Effector memory CD8-positive, alpha-beta T cell (primary cell): Measurements from ENCODE around the gene CHL1.

Experiments used
- ATAC-seq: fragments of 150-1000 bp; cut with Tn5 transposase; replicated peaks from 2 replicates; pipeline ENCODE4 v1.10.0; 2021; ENCODE audit warnings: mild to moderate bottlenecking, moderate library complexity
- DNase-seq, 3 experiments: peaks; one replicate each; pipeline ENCODE4 v3.0.0; 2021
- H3K27ac Mint-ChIP-seq, 2 donors: one replicate each; pipeline ENCODE4 v1.8.0; 2022; ENCODE audit warnings: mild to moderate bottlenecking in 2 of 2, mixed read lengths in 2 of 2, moderate library complexity in 2 of 2
- H3K27me3 Mint-ChIP-seq, 2 donors: one replicate each; pipeline ENCODE4 v1.8.0; 2022; ENCODE audit warnings: mixed read lengths in 2 of 2
- H3K36me3 Mint-ChIP-seq: one replicate; pipeline ENCODE4 v1.8.0; 2022; ENCODE audit warnings: mild to moderate bottlenecking, moderate library complexity, mixed read lengths; ENCODE audit not compliant: insufficient read depth
- H3K4me1 Mint-ChIP-seq, 2 donors: one replicate each; pipeline ENCODE4 v1.8.0; 2022; ENCODE audit warnings: low read depth in 2 of 2, mixed read lengths in 2 of 2
- H3K4me3 Mint-ChIP-seq, 2 donors: one replicate each; pipeline ENCODE4 v1.8.0; 2022; ENCODE audit warnings: mild to moderate bottlenecking in 2 of 2, mixed read lengths in 2 of 2, moderate library complexity in 2 of 2
- H3K9me3 Mint-ChIP-seq, 2 donors: one replicate each; pipeline ENCODE4 v1.8.0; 2022; ENCODE audit warnings: mixed read lengths in 2 of 2
- total RNA-seq, 9 experiments: gene quantifications; one replicate each; lab custom pipeline; 2026; lab: John Stamatoyannopoulos, UW

CHL1 gene, protein sequence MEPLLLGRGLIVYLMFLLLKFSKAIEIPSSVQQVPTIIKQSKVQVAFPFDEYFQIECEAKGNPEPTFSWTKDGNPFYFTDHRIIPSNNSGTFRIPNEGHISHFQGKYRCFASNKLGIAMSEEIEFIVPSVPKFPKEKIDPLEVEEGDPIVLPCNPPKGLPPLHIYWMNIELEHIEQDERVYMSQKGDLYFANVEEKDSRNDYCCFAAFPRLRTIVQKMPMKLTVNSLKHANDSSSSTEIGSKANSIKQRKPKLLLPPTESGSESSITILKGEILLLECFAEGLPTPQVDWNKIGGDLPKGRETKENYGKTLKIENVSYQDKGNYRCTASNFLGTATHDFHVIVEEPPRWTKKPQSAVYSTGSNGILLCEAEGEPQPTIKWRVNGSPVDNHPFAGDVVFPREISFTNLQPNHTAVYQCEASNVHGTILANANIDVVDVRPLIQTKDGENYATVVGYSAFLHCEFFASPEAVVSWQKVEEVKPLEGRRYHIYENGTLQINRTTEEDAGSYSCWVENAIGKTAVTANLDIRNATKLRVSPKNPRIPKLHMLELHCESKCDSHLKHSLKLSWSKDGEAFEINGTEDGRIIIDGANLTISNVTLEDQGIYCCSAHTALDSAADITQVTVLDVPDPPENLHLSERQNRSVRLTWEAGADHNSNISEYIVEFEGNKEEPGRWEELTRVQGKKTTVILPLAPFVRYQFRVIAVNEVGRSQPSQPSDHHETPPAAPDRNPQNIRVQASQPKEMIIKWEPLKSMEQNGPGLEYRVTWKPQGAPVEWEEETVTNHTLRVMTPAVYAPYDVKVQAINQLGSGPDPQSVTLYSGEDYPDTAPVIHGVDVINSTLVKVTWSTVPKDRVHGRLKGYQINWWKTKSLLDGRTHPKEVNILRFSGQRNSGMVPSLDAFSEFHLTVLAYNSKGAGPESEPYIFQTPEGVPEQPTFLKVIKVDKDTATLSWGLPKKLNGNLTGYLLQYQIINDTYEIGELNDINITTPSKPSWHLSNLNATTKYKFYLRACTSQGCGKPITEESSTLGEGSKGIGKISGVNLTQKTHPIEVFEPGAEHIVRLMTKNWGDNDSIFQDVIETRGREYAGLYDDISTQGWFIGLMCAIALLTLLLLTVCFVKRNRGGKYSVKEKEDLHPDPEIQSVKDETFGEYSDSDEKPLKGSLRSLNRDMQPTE (N-terminal part only)
- 0 to 0.12 (median 0) reads per million in 9 experiments for total RNA-seq

DNA sequence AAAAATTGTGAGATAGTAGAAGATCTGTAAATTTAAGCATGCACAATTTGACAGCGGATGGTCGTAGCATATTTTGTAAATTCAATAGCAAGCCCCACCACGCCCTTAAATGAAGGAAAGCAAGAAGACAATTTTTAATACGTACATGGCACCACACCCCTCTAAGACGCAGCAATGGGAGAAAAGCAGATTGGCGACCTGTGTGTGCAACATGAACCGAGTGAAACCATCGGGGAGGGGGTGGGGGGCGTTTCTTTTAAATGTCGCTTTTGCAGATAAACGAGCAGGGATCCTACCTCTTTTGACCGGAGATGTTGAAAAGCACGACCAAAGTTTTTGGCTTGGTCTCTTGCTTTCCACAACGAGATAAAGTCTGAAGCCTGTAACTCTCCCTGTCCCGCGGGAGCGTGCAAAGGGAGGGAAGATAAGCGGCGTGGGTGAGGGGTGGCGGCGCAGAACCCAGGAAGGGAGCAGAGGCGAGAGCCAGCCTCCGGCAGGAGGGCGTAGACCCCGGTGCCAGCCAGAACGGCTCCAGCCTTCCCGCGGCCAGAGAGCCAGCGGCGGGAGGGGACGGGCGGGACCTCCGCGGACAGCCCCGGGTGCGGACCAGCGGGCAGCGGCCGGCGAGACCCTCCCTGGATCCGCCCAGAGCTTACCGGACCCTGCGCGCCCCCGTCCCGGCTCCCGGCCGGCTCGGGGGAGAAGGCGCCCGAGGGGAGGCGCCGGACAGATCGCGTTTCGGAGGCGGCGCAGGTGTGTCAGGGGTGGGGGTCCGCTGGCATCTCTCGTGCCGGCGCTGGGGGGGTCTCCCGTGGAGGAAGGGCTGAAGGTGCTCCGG lies at the start of gene CHL1:
Gene CHL1, plus strand, starts transcription at position 453 of the 838 bp plus-strand sequence. CDS start 123,014 bp downstream, outside the sequence.
- Mint-ChIP-seq H3K4me3 (no peak within 1 kb of the TSS), H3K27ac (no peak within 1 kb of the TSS), H3K27me3 (peaks cover 6 to 17% of the 10 kb centered on the region in 2 donors), H3K4me1 (peaks cover 0 to 2% of the 10 kb centered on the region in 2 donors), H3K36me3 (no peaks in the 10 kb centered on the region), H3K9me3 (no peaks in the 10 kb centered on the region)
- DNase-seq (no peak), ATAC-seq (no peak)

DNA sequence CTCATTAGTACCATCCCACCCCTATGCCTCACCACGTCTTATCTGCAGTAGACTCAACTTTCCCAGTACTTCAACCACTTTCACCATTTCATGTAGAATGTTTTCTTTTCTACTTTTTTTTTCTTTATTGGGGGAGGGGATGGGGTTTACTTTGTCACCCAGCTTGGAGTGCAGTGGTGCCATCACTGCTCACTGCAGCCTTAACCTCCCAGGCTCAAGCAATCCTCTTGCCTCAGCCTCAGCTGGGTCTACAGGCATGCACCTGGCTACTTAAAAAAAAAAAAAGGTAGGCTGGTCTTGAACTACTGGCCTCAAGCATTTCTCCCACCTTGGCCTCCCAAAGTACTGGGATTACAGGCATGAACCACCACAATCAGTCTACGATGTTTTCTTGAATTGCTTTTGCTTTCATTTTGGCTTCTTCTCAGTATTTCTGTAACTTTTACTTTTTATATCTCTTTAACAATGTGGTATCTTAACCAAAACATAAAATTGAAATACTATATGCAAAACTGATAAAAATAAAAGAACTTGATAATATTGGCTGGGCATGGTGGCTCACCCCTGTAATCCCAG lies 44.9 kb upstream of the CHL1 start:
- H3K27ac Mint-ChIP-seq, result no peak overlapping the region
- peaks cover 0 to 3% of the 10 kb centered on the region in 2 donors for H3K9me3 Mint-ChIP-seq
- H3K36me3 Mint-ChIP-seq, result no peaks in the 10 kb centered on the region
- no peak overlapping the region for H3K4me3 Mint-ChIP-seq
- no peak for DNase-seq
- H3K4me1 Mint-ChIP-seq, result no peaks in the 10 kb centered on the region
- ATAC-seq, result no peak
- H3K27me3 Mint-ChIP-seq, result no peaks in the 10 kb centered on the region

DNA sequence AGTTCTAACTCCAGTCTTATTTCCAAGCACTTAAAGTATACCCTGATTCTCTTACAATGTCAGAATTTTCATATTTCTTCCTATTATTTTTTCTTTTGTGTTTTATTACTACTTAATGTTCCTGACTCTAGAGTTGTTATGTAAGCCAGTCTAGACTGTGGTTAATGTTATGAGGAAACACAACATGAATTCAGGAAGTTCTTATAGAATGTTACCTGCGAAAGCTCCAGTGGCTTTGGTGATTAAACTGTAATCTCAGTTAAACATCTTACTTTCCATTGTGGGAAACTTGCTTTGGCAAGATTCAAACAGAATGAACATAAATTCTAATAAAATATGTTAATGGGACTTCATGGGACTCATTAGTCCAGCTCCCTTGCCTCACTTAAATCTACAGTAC lies 36.6 kb upstream of the CHL1 start:
- Mint-ChIP-seq H3K27me3 (no peaks in the 10 kb centered on the region), H3K36me3 (peaks cover 3% of the 10 kb centered on the region), H3K9me3 (peaks cover 3 to 21% of the 10 kb centered on the region in 2 donors), H3K4me3 (no peak overlapping the region), H3K27ac (no peak overlapping the region), H3K4me1 (no peaks in the 10 kb centered on the region)
- ATAC-seq (no peak), DNase-seq (no peak)

DNA sequence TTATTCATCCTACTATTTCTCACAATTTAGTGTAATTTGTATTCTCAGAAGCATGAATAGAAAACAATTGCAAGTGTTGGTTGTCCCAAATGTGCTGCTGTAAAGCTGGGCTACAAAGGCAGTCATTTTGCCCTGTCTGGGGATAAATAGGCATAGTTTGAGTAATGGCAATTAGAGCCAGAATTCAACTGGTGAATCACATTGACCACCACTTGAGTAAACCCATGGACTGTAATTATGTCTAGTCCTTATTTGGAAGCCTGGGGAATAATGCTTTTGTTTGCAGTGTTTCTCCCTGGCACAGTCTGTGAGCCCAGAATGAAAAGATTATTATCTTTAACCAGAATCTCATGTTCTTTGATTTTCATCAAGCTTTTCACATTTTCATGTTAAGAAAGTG lies 30.5 kb upstream of the CHL1 start:
- ATAC-seq, result no peak
- H3K27me3 Mint-ChIP-seq, result no peaks in the 10 kb centered on the region
- H3K36me3 Mint-ChIP-seq, result no peaks in the 10 kb centered on the region
- DNase-seq, result no peak
- H3K9me3 Mint-ChIP-seq, result peaks cover 2 to 14% of the 10 kb centered on the region in 2 donors
- H3K4me3 Mint-ChIP-seq, result no peak overlapping the region
- no peak overlapping the region for H3K27ac Mint-ChIP-seq
- H3K4me1 Mint-ChIP-seq, result no peaks in the 10 kb centered on the region

DNA sequence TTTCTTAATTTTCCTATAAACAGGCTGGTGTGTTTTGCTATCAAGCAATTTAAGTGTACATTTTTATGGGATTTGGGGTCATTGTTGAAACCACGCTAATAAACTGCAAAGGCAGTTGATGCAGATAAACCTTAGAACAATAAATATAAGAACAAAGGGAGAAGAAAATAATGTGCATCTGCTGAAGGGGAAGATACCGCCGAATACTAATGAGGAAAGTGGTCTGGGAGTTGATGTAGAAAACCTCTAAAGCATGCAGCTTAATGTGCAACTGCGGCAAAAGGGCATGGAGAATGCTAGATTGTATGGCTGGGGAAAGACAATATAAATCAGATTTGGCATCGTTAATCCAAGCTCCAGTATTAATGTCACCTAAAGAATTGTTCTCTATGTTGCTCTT lies 29.8 kb upstream of the CHL1 start:
- Mint-ChIP-seq H3K36me3 (no peaks in the 10 kb centered on the region), H3K9me3 (peaks cover 2 to 14% of the 10 kb centered on the region in 2 donors), H3K4me3 (no peak overlapping the region), H3K27me3 (no peaks in the 10 kb centered on the region), H3K27ac (no peak overlapping the region), H3K4me1 (no peaks in the 10 kb centered on the region)
- ATAC-seq (no peak), DNase-seq (no peak)

DNA sequence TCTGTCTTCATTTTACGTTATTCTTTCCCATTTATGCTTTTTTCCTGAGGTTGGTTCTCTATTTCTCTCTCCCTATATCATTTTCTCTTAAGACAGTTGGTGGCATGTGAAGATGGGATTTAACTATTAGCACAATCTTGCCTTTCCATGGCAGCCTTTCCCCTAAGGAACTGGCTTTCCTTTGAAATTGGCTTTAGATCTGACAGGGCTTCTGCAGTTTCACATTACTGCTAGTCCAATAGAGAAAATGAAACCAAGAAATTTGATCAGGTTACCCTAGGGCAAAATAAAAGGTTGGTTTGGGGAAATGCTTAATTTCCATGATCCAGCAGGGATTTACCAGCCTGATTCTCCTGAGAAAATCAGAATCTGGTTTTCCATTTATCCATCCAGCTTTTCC lies 22.7 kb upstream of the CHL1 start:
- ATAC-seq (no peak), DNase-seq (no peak)
- H3K4me3 Mint-ChIP-seq, result no peak overlapping the region
- H3K27me3 Mint-ChIP-seq, result no peaks in the 10 kb centered on the region
- H3K36me3 Mint-ChIP-seq, result no peaks in the 10 kb centered on the region
- H3K9me3 Mint-ChIP-seq, result no peaks in the 10 kb centered on the region
- H3K4me1 Mint-ChIP-seq, result no peaks in the 10 kb centered on the region
- no peak overlapping the region for H3K27ac Mint-ChIP-seq

DNA sequence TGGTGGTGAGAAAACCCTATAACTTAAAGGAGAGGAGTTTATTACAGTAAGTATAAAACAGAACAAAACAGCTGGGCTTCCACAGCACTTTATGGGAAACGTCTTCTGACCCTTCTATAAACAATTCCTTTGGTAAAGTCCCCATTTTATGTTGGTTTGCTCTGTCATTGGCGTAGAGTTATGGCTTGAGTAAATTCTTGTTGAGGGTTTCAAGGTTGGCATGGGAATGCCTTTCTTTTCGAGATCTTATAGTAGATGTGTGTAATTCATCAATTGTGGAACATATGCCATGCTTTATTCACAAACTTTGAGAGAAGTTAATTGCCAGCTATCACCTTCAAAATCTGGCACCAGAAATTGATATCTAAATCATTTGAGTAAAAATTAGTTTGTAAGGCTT lies 11.6 kb upstream of the CHL1 start:
- Mint-ChIP-seq H3K27ac (no peak overlapping the region), H3K4me1 (no peaks in the 10 kb centered on the region), H3K27me3 (no peaks in the 10 kb centered on the region), H3K36me3 (no peaks in the 10 kb centered on the region), H3K4me3 (no peak overlapping the region), H3K9me3 (peaks cover 6 to 7% of the 10 kb centered on the region in 2 donors)
- ATAC-seq (no peak), DNase-seq (no peak)

DNA sequence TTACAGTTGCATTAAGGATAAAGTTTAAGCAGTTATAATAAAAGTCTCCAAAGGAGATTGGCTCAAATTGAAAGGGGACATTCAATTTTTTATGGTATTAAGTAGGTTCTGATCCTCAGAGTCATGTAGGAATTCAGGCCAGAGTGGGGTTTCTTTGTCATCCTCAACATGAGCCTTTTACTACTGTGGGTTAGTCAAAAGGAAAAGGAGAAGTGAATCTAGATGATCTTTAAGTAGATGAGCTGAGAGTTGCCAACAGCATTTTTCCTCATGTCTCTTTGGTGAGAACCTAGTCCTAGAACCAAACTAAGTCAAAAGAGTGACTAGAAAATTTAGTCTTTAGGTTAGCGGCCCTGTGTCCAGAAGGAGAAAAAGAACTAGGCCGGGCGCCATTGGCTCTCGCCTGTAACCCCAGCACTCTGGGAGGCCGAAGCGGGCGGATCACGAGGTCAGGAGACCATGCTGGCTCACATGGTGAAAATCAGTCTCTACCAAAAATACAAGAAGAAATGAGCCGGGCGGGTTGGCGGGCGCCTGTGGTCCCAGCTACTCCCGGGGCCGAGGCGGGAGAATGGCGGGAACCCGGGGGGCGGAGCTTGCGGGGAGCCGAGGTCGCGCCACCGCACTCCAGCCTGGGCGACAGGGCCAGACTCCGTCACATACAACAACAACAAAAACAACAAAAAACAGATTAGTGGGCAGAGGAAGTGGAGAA lies 4.2 kb upstream of the CHL1 start:
- no peak overlapping the region for H3K27ac Mint-ChIP-seq
- H3K4me1 Mint-ChIP-seq, result peaks cover 0 to 2% of the 10 kb centered on the region in 2 donors
- H3K9me3 Mint-ChIP-seq, result peaks cover 0 to 4% of the 10 kb centered on the region in 2 donors
- H3K27me3 Mint-ChIP-seq, result peaks cover 6 to 17% of the 10 kb centered on the region in 2 donors
- DNase-seq (no peak), ATAC-seq (no peak)
- H3K4me3 Mint-ChIP-seq, result no peak overlapping the region
- no peaks in the 10 kb centered on the region for H3K36me3 Mint-ChIP-seq

DNA sequence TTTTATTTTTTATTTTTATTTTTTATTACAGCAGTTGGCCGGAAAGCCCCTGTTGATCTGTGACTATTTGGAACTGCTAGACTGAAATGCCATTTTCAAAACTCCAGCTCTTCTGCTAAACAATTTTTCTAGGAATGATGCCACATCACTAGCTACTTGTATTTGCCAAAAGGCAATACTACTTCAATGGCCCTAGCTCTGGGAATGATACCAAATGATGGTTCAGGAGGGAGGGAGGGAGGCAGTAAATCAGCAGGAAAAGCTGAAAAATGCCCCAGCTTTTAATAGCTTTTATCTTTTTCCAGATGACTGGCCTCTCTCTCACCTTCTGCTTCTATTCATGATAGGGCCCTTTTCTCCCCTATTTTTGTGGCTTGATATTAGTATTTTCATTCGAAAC lies 2.6 kb upstream of the CHL1 start:
- Mint-ChIP-seq H3K4me3 (no peak overlapping the region), H3K27ac (no peak overlapping the region), H3K9me3 (peaks cover 0 to 3% of the 10 kb centered on the region in 2 donors), H3K27me3 (peaks cover 6 to 17% of the 10 kb centered on the region in 2 donors), H3K36me3 (no peaks in the 10 kb centered on the region), H3K4me1 (peaks cover 0 to 2% of the 10 kb centered on the region in 2 donors)
- no peak for ATAC-seq
- no peak for DNase-seq

DNA sequence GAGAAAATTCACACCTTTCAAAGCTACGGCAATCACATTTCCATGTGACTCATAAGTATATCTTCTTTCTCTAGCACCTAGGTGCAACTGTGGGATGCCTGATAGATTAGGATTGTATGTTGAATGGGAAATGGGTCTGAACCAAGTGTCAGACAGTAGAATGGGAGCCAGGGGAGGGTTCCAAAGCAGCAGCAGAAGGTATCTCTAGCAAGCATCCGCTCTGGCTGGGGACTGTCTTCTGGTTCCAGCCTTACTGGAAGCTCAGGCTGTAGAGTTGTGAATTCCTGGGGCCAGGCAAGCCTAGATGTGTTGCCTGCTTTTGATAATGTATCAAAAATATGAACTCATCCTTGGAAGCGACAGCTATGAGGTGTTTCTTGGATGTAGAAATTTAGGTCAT lies 2.1 kb upstream of the CHL1 start:
- ATAC-seq, result no peak
- H3K9me3 Mint-ChIP-seq, result peaks cover 0 to 3% of the 10 kb centered on the region in 2 donors
- no peaks in the 10 kb centered on the region for H3K36me3 Mint-ChIP-seq
- H3K27me3 Mint-ChIP-seq, result peaks cover 6 to 17% of the 10 kb centered on the region in 2 donors
- H3K4me3 Mint-ChIP-seq, result no peak overlapping the region
- DNase-seq, result no peak
- peaks cover 0 to 2% of the 10 kb centered on the region in 2 donors for H3K4me1 Mint-ChIP-seq
- H3K27ac Mint-ChIP-seq, result no peak overlapping the region

DNA sequence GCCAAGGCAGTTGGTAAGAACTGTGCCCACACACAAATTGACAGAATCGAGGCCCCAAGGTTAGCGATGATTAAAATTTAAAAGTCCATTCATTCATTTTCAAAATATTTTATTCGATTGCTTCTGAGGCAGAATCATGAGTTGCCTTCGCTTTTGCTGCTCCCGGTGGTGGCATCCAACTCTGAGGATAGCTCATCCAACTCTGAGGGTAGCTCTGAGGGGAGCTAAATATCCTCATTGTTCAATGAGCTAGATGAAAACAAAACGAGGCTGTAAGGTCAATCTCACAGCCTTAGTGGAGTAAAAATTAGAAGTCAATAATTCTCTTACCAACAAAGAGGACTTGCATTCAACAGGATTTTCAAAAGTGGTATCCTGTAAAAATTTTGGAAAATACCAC lies 897 bp upstream of the CHL1 start:
- DNase-seq, result no peak
- Mint-ChIP-seq H3K27me3 (peaks cover 6 to 17% of the 10 kb centered on the region in 2 donors), H3K36me3 (no peaks in the 10 kb centered on the region), H3K4me1 (peaks cover 0 to 2% of the 10 kb centered on the region in 2 donors), H3K4me3 (no peak overlapping the region), H3K9me3 (peaks cover 0 to 1% of the 10 kb centered on the region in 2 donors), H3K27ac (no peak overlapping the region)
- no peak for ATAC-seq
